ENCODE measurements around the gene SERPINB10.

SERPINB10 gene

GRCh38 chr18:63969942-63970808 is 62.4 kb downstream of the SERPINB10 start, which contains the start of gene SERPINB8 (continued):
- TF ChIP-seq ZNF777 (tag by site-specific recombination; IDR thresholded peaks at IDR 0.05; ENCODE audit: borderline replicate concordance), result peak; percentile 61; the same call in 1 of the 2 replicates
- peak; percentile 58; the same call in 1 of the 2 replicates for TF ChIP-seq ZNF366 (tag by site-specific recombination; conservative IDR thresholded peaks at IDR 0.05)
- no peak for TF ChIP-seq ZNF654 (tag by site-specific recombination; IDR thresholded peaks at IDR 0.05; ENCODE audit: low read depth)
- TF ChIP-seq ZBTB17 (tag by site-specific recombination; IDR thresholded peaks at IDR 0.05), result peak; percentile 96
- peak; percentile 65 for TF ChIP-seq ZBTB21 (tag by site-specific recombination; IDR thresholded peaks at IDR 0.05)
- TF ChIP-seq, protein P1, sequence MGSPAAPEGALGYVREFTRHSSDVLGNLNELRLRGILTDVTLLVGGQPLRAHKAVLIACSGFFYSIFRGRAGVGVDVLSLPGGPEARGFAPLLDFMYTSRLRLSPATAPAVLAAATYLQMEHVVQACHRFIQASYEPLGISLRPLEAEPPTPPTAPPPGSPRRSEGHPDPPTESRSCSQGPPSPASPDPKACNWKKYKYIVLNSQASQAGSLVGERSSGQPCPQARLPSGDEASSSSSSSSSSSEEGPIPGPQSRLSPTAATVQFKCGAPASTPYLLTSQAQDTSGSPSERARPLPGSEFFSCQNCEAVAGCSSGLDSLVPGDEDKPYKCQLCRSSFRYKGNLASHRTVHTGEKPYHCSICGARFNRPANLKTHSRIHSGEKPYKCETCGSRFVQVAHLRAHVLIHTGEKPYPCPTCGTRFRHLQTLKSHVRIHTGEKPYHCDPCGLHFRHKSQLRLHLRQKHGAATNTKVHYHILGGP (tag by site-specific recombination; IDR thresholded peaks at IDR 0.05), result 0 out of 2 replicates have a peak, but pooled peaks have one; percentile 19
- TF ChIP-seq GLIS2 (tag by site-specific recombination; IDR thresholded peaks at IDR 0.05), result peak; percentile 97
- no peak for TF ChIP-seq ZNF549 (tag by site-specific recombination; IDR thresholded peaks at IDR 0.05)
- peak; percentile 71 for TF ChIP-seq KLF1 (tag by site-specific recombination; IDR thresholded peaks at IDR 0.05)
- no peak for TF ChIP-seq ZNF513 (tag by site-specific recombination; IDR thresholded peaks at IDR 0.05)
- TF ChIP-seq, protein P2, sequence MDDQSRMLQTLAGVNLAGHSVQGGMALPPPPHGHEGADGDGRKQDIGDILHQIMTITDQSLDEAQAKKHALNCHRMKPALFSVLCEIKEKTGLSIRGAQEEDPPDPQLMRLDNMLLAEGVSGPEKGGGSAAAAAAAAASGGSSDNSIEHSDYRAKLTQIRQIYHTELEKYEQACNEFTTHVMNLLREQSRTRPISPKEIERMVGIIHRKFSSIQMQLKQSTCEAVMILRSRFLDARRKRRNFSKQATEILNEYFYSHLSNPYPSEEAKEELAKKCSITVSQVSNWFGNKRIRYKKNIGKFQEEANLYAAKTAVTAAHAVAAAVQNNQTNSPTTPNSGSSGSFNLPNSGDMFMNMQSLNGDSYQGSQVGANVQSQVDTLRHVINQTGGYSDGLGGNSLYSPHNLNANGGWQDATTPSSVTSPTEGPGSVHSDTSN (CRISPR knock-in tag; IDR thresholded peaks at IDR 0.05), result peak; percentile 40; the same call in 1 of the 2 replicates
- TF ChIP-seq SCRT2 (tag by site-specific recombination; IDR thresholded peaks at IDR 0.05), result peak; percentile 77
- TF ChIP-seq, protein P3, sequence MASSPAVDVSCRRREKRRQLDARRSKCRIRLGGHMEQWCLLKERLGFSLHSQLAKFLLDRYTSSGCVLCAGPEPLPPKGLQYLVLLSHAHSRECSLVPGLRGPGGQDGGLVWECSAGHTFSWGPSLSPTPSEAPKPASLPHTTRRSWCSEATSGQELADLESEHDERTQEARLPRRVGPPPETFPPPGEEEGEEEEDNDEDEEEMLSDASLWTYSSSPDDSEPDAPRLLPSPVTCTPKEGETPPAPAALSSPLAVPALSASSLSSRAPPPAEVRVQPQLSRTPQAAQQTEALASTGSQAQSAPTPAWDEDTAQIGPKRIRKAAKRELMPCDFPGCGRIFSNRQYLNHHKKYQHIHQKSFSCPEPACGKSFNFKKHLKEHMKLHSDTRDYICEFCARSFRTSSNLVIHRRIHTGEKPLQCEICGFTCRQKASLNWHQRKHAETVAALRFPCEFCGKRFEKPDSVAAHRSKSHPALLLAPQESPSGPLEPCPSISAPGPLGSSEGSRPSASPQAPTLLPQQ (tag by site-specific recombination; IDR thresholded peaks at IDR 0.05), result peak; percentile 65
- TF ChIP-seq ZBTB26 (tag by site-specific recombination; optimal IDR thresholded peaks at IDR 0.05), result peak; percentile 37
- peak; percentile 78 for TF ChIP-seq PRDM4 (tag by site-specific recombination; IDR thresholded peaks at IDR 0.05)
- TF ChIP-seq EGR2 (tag by site-specific recombination; IDR thresholded peaks at IDR 0.05; ENCODE audit: low read depth), result peak; percentile 86
- TF ChIP-seq OSR2 (tag by site-specific recombination; IDR thresholded peaks at IDR 0.05), result peak; percentile 91
- TF ChIP-seq ZNF488 (tag by site-specific recombination; IDR thresholded peaks at IDR 0.05), result no peak
- TF ChIP-seq ZNF423 (tag by site-specific recombination; IDR thresholded peaks at IDR 0.05), result 0 out of 2 replicates have a peak, but pooled peaks have one; percentile 12
- TF ChIP-seq ZBTB20 (tag by site-specific recombination; IDR thresholded peaks at IDR 0.05), result peak; percentile 81; the same call in 1 of the 2 replicates
- peak; percentile 98 for TF ChIP-seq ZXDB (tag by site-specific recombination; IDR thresholded peaks at IDR 0.05)
- peak; percentile 87 for TF ChIP-seq SP3 (tag by site-specific recombination; IDR thresholded peaks at IDR 0.05)
- peak; percentile 91 for TF ChIP-seq PRDM10 (tag by site-specific recombination; IDR thresholded peaks at IDR 0.05)

Data from HEK293 (cell line).